H1 (cell line): Measurements from ENCODE around the gene GPR157.

ENCODE experiments used
- CTCF ChIP-seq, 3 experiments: IDR thresholded peaks; 1 replicate in 2 of 3; 2 replicates in 1 of 3; pipeline versions ENCODE4 v1.5.1 to v1.6.1; 2011; ENCODE audit warnings: low read length in 3 of 3, mild to moderate bottlenecking in 3 of 3, inconsistent platforms in 2 of 3, low read depth in 1 of 3, moderate library complexity in 1 of 3; ENCODE audit not compliant: insufficient read depth in 1 of 3; ENCODE audit errors: control extremely low read depth in 1 of 3
- KDM1A ChIP-seq: fragments of 200-600, 300-600 bp; sonication (generic); IDR thresholded peaks from 2 replicates; pipeline ENCODE4 v1.7.1; 2016; ENCODE audit warnings: mild to moderate bottlenecking, low read length, borderline replicate concordance
- POLR2A ChIP-seq, 2 experiments: IDR thresholded peaks; 1 replicate in 1 of 2; 2 replicates in 1 of 2; pipeline ENCODE4 v1.6.1; 2011; ENCODE audit warnings: low read depth in 2 of 2, low read length in 2 of 2, mild to moderate bottlenecking in 2 of 2; ENCODE audit errors: control extremely low read depth in 1 of 2
- RXRA ChIP-seq: IDR thresholded peaks from 2 replicates; pipeline ENCODE4 v1.6.1; 2011; ENCODE audit warnings: low read depth, mild to moderate bottlenecking, low read length, moderate library complexity; ENCODE audit not compliant: insufficient read depth
- TAF1 ChIP-seq: IDR thresholded peaks from 2 replicates; pipeline ENCODE4 v1.6.1; 2011; ENCODE audit warnings: mild to moderate bottlenecking, low read depth, low read length
- TF ChIP-seq, protein P1 (sequence below): IDR thresholded peaks from 2 replicates; pipeline ENCODE4 v1.6.1; 2012; ENCODE audit warnings: inconsistent platforms
- TF ChIP-seq, protein P2 (sequence below): IDR thresholded peaks from 2 replicates; pipeline ENCODE4 v1.6.1; 2012; ENCODE audit warnings: inconsistent platforms

GRCh38 chr1:9161342-9161741, 32.4 kb upstream of the GPR157 start:
- TF ChIP-seq, protein P1, sequence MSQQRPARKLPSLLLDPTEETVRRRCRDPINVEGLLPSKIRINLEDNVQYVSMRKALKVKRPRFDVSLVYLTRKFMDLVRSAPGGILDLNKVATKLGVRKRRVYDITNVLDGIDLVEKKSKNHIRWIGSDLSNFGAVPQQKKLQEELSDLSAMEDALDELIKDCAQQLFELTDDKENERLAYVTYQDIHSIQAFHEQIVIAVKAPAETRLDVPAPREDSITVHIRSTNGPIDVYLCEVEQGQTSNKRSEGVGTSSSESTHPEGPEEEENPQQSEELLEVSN, result no peak
- TF ChIP-seq CTCF (IDR thresholded peaks at IDR 0.05; ENCODE audit: control extremely low read depth in 1 of 3, insufficient read depth in 1 of 3, low read depth in 1 of 3, low read length in 3 of 3), result no peak
- TF ChIP-seq POLR2A (IDR thresholded peaks at IDR 0.05; ENCODE audit: control extremely low read depth in 1 of 2, low read depth in 2 of 2, low read length in 2 of 2), result no peak
- no peak for TF ChIP-seq TAF1
- no peak for TF ChIP-seq RXRA
- TF ChIP-seq, protein P2, sequence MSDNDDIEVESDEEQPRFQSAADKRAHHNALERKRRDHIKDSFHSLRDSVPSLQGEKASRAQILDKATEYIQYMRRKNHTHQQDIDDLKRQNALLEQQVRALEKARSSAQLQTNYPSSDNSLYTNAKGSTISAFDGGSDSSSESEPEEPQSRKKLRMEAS, result no peak
- no peak for TF ChIP-seq KDM1A
